ENCODE results near the gene CDH23. TPM values are rescaled to one million over a fixed set of nuclear protein-coding genes. Genes with fewer than 3 reads are reported as not detected.

The CDH23 gene
- total and polyA plus RNA-seq, 9 of the 15 experiments (the other 6 are each of a cell fraction or from before 2014, with no cell fraction given), result 0.18 to 1.2 (median 0.47) TPM

DNA sequence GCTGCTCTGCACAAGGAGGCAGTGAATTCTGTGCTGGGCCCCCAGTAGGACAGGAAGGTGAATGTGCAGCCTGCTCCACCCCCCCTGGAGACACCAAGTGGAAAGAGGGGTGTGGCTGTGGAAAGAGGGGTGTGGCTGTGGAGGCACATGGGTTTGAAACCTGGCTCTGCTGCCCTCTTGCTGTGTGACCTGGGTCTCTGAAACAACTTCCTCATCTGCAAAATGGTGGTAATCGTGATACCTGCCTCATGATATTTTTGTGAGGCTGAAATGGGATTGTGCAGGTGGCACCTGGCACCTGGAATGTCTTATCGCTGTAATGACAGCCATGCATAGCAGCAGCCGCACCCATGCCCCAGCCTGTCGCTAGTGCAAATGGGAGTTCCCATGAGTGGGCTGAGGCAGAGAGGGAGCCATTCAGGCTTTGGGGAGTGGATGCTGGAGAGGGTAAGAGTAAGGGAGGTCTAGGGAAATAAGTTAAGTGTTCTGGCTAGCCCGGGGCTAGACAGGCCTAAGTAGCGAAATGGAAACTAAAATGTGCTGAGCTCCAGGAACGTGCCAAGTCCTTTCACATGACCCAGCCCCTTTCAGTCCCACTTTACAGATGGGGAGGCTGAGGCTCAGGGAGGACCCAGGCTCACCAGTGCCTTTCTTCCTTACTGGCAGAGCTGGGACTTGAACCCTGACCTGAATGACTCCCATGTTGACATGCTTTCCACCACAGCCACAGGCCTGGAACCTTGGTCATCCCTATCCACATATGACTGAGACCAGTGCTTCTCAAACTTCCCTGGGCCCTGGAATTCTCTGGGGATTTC lies 287.8 kb downstream of the CDH23 start (continued):
- TF ChIP-seq, protein P1, sequence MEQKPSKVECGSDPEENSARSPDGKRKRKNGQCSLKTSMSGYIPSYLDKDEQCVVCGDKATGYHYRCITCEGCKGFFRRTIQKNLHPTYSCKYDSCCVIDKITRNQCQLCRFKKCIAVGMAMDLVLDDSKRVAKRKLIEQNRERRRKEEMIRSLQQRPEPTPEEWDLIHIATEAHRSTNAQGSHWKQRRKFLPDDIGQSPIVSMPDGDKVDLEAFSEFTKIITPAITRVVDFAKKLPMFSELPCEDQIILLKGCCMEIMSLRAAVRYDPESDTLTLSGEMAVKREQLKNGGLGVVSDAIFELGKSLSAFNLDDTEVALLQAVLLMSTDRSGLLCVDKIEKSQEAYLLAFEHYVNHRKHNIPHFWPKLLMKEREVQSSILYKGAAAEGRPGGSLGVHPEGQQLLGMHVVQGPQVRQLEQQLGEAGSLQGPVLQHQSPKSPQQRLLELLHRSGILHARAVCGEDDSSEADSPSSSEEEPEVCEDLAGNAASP (IDR thresholded peaks at IDR 0.05), result no peak
- TF ChIP-seq, protein P2, sequence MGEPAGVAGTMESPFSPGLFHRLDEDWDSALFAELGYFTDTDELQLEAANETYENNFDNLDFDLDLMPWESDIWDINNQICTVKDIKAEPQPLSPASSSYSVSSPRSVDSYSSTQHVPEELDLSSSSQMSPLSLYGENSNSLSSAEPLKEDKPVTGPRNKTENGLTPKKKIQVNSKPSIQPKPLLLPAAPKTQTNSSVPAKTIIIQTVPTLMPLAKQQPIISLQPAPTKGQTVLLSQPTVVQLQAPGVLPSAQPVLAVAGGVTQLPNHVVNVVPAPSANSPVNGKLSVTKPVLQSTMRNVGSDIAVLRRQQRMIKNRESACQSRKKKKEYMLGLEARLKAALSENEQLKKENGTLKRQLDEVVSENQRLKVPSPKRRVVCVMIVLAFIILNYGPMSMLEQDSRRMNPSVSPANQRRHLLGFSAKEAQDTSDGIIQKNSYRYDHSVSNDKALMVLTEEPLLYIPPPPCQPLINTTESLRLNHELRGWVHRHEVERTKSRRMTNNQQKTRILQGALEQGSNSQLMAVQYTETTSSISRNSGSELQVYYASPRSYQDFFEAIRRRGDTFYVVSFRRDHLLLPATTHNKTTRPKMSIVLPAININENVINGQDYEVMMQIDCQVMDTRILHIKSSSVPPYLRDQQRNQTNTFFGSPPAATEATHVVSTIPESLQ (CRISPR knock-in tag; IDR thresholded peaks at IDR 0.05), result no peak
- TF ChIP-seq MTA3 (IDR thresholded peaks at IDR 0.05; ENCODE audit: borderline replicate concordance) (peak; percentile 43; the same call in 1 of the 2 replicates), EHMT2 (IDR thresholded peaks at IDR 0.05) (0 out of 2 replicates have a peak, but pooled peaks have one; percentile 14), ZFPM2 (CRISPR knock-in tag; IDR thresholded peaks at IDR 0.05) (no peak)
- TF ChIP-seq, protein P3, sequence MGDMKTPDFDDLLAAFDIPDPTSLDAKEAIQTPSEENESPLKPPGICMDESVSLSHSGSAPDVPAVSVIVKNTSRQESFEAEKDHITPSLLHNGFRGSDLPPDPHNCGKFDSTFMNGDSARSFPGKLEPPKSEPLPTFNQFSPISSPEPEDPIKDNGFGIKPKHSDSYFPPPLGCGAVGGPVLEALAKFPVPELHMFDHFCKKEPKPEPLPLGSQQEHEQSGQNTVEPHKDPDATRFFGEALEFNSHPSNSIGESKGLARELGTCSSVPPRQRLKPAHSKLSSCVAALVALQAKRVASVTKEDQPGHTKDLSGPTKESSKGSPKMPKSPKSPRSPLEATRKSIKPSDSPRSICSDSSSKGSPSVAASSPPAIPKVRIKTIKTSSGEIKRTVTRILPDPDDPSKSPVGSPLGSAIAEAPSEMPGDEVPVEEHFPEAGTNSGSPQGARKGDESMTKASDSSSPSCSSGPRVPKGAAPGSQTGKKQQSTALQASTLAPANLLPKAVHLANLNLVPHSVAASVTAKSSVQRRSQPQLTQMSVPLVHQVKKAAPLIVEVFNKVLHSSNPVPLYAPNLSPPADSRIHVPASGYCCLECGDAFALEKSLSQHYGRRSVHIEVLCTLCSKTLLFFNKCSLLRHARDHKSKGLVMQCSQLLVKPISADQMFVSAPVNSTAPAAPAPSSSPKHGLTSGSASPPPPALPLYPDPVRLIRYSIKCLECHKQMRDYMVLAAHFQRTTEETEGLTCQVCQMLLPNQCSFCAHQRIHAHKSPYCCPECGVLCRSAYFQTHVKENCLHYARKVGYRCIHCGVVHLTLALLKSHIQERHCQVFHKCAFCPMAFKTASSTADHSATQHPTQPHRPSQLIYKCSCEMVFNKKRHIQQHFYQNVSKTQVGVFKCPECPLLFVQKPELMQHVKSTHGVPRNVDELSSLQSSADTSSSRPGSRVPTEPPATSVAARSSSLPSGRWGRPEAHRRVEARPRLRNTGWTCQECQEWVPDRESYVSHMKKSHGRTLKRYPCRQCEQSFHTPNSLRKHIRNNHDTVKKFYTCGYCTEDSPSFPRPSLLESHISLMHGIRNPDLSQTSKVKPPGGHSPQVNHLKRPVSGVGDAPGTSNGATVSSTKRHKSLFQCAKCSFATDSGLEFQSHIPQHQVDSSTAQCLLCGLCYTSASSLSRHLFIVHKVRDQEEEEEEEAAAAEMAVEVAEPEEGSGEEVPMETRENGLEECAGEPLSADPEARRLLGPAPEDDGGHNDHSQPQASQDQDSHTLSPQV (IDR thresholded peaks at IDR 0.05), result 0 out of 2 replicates have a peak, but pooled peaks have one; percentile 30
- TF ChIP-seq, protein P4, sequence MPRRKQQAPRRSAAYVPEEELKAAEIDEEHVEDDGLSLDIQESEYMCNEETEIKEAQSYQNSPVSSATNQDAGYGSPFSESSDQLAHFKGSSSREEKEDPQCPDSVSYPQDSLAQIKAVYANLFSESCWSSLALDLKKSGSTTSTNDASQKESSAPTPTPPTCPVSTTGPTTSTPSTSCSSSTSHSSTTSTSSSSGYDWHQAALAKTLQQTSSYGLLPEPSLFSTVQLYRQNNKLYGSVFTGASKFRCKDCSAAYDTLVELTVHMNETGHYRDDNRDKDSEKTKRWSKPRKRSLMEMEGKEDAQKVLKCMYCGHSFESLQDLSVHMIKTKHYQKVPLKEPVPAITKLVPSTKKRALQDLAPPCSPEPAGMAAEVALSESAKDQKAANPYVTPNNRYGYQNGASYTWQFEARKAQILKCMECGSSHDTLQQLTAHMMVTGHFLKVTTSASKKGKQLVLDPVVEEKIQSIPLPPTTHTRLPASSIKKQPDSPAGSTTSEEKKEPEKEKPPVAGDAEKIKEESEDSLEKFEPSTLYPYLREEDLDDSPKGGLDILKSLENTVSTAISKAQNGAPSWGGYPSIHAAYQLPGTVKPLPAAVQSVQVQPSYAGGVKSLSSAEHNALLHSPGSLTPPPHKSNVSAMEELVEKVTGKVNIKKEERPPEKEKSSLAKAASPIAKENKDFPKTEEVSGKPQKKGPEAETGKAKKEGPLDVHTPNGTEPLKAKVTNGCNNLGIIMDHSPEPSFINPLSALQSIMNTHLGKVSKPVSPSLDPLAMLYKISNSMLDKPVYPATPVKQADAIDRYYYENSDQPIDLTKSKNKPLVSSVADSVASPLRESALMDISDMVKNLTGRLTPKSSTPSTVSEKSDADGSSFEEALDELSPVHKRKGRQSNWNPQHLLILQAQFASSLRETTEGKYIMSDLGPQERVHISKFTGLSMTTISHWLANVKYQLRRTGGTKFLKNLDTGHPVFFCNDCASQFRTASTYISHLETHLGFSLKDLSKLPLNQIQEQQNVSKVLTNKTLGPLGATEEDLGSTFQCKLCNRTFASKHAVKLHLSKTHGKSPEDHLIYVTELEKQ (CRISPR knock-in tag; IDR thresholded peaks at IDR 0.05), result no peak
- TF ChIP-seq, protein P5, sequence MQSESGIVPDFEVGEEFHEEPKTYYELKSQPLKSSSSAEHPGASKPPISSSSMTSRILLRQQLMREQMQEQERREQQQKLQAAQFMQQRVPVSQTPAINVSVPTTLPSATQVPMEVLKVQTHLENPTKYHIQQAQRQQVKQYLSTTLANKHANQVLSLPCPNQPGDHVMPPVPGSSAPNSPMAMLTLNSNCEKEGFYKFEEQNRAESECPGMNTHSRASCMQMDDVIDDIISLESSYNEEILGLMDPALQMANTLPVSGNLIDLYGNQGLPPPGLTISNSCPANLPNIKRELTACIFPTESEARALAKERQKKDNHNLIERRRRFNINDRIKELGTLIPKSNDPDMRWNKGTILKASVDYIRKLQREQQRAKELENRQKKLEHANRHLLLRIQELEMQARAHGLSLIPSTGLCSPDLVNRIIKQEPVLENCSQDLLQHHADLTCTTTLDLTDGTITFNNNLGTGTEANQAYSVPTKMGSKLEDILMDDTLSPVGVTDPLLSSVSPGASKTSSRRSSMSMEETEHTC (IDR thresholded peaks at IDR 0.05), result no peak
